Testis (tissue), 2 donors: ENCODE measurements around the gene IFT43.

Experiments
- CTCF ChIP-seq, 3 experiments: fragments of 450-650 bp in 2 of 3; fragments of 200-600 bp in 1 of 3; sonication (generic) in 1 of 3; IDR thresholded peaks; one replicate each; pipeline ENCODE4 v1.5.1; 2016 to 2019; ENCODE audit warnings: antibody characterized with exemption in 3 of 3, mild to moderate bottlenecking in 2 of 3, moderate library complexity in 1 of 3
- POLR2A ChIP-seq: fragments of 450-650 bp; IDR thresholded peaks from one replicate; pipeline ENCODE4 v1.6.1; 2017; ENCODE audit warnings: antibody characterized with exemption, mild to moderate bottlenecking, moderate library complexity

- TF ChIP-seq CTCF (IDR thresholded peaks at IDR 0.05) (no peak), POLR2A (no peak)
These were observed 17.1 kb upstream of the IFT43 start for GRCh38 chr14:75968456-75968855.
